Activated CD8-positive, alpha-beta T cell treated with anti-CD3 and anti-CD28 coated beads for 36 hours (primary cell): ENCODE measurements around the gene MAST3. TPM values are rescaled to one million over a fixed set of nuclear protein-coding genes. Genes with fewer than 3 reads are reported as not detected.

Experiments
- ATAC-seq: fragments of 200-7000 bp; cut with Tn5 transposase; one replicate; pipeline ENCODE4 v1.10.0; 2021; ENCODE audit warnings: mild to moderate bottlenecking, moderate library complexity
- CTCF ChIA-PET: fragments of 350-600 bp; sonication (Branson Sonifier 250); formaldehyde crosslinking; loops from one replicate; lab custom pipeline; 2021; ENCODE audit warnings: antibody characterized with exemption; lab: Charles Lee
- POLR2A ChIA-PET: fragments of 350-600 bp; sonication (Branson Sonifier 250); formaldehyde crosslinking; loops from one replicate; lab custom pipeline; 2021; ENCODE audit warnings: antibody characterized with exemption; lab: Charles Lee
- DNase-seq: peaks from one replicate; pipeline ENCODE4 v3.0.0-alpha.2; 2020
- H3K27ac Mint-ChIP-seq: one replicate; pipeline ENCODE4 v1.8.0; 2021; ENCODE audit warnings: mild to moderate bottlenecking, mixed read lengths
- H3K27me3 Mint-ChIP-seq: one replicate; pipeline ENCODE4 v1.8.0; 2021; ENCODE audit warnings: mixed read lengths
- H3K36me3 Mint-ChIP-seq: one replicate; pipeline ENCODE4 v1.8.0; 2021; ENCODE audit warnings: low read depth, mixed read lengths
- H3K4me1 Mint-ChIP-seq: one replicate; pipeline ENCODE4 v1.8.0; 2021; ENCODE audit warnings: low read depth, mixed read lengths
- H3K4me3 Mint-ChIP-seq: one replicate; pipeline ENCODE4 v1.8.0; 2021; ENCODE audit warnings: mild to moderate bottlenecking, moderate library complexity, mixed read lengths
- H3K9me3 Mint-ChIP-seq: one replicate; pipeline ENCODE4 v1.8.0; 2021; ENCODE audit warnings: mixed read lengths
- CTCF ChIP-seq: fragments of 200-600 bp; IDR thresholded peaks from one replicate; pipeline ENCODE4 v1.8.0; 2022; ENCODE audit warnings: antibody characterized with exemption, mild to moderate bottlenecking
- intact Hi-C: fragments of 100-400 bp; cut with micrococcal nuclease; formaldehyde crosslinking; loops from one replicate; pipeline ENCODE4 v1.10.0; 2022
- total RNA-seq, 2 experiments: library from RNA; stranded (reverse); gene quantifications; one replicate each; pipeline ENCODE4 v1.2.3, GENCODE V29; 2021

MAST3 gene
- total RNA-seq, 2 experiments from 2014 or later, result 23.1 to 23.3 TPM

DNA sequence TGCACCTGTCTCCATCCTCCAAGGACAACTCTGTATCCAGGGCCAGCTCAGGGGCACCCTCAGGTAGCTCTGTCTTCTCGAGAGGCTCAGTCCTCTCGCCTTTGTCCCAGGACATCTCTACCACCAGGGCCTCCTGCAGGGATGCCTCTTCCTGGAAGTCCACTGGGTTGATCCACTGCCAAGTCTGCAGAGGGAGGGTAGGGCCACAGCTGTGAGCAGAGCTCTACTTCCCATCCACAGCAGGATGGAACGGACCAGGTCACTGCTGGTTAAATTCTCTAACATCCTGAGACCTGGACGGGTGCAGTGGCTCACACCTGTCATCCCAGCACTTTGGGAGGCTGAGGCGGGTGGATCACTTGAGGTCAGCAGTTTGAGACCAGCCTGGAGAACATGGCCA lies 37.7 kb upstream of the MAST3 start:
- no peak for TF ChIP-seq CTCF
- Mint-ChIP-seq H3K27ac (no peak overlapping the region), H3K4me1 (peaks cover 11% of the 10 kb centered on the region), H3K4me3 (no peak overlapping the region), H3K9me3 (no peaks in the 10 kb centered on the region), H3K36me3 (peaks cover 8% of the 10 kb centered on the region), H3K27me3 (no peaks in the 10 kb centered on the region)
- ATAC-seq (no peak), DNase-seq (no peak)
- intact Hi-C loops, result no loop called here
- POLR2A ChIA-PET, result interaction anchor here (0.9 to 1.7 kb wide), 2 partner anchors 15 to 59 kb away, joined by 3 to 6 read pairs; no protein-coding TSS in a partner anchor
- CTCF ChIA-PET, result interaction anchor here (1.1 to 7.6 kb wide), 6 partner anchors 28 to 198 kb away, joined by 3 to 151 read pairs (median 6); partner anchors contain the start of gene ARRDC2

DNA sequence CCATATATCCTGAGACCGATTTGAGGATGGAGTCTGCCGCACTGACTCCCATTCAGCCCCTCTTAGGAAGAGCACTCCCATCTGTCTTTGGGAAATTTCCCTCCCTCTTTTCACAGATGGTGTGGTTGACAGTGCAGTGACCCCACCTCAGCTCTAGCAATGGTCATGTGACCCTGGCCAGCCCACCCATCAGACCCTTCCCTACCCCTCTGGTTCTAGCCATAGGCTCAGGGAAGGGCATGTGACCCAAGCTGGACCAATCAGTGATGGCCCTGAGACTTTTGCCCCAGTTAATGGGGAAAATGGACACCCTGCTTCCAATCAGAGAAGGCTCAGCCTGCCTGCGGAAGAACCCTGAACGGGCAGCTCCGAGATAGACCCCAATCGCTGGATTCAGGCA lies 37.1 kb upstream of the MAST3 start:
- CTCF ChIA-PET, result interaction anchor here (1.2 to 7.6 kb wide), 3 partner anchors 37 to 122 kb away, joined by 3 to 151 read pairs (median 4); partner anchors contain the start of gene ARRDC2
- Mint-ChIP-seq H3K27me3 (no peaks in the 10 kb centered on the region), H3K4me1 (peaks cover 11% of the 10 kb centered on the region), H3K36me3 (peaks cover 11% of the 10 kb centered on the region), H3K27ac (no peak overlapping the region), H3K4me3 (no peak overlapping the region), H3K9me3 (no peaks in the 10 kb centered on the region)
- POLR2A ChIA-PET, result interaction anchor here (0.9 to 2.3 kb wide), 3 partner anchors 16 to 59 kb away, joined by 3 to 7 read pairs (median 6); partner anchors contain the start of gene ARRDC2
- no peak for ATAC-seq
- intact Hi-C loops, result no loop called here
- DNase-seq, result no peak
- TF ChIP-seq CTCF, result no peak

DNA sequence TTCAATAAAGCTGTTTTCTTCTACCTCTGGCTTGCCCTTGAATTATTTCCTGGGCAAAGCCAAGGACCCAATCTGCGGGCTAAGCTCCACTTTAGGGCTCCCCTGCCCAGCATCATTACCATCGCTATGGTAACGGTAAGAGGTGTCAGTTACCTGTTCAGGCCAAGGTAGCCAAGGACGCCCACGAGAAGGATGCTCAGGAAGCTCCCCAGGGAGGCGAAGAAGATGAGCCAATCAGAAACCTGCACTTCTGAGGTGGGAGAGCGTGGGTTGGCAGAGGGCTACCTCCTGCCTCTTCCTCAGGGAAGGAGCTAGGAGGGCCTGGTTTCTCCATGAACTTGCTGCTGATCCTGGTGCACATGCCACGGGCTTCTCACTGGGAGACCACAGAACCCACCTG lies 35.5 kb upstream of the MAST3 start:
- ChIA-PET CTCF (interaction anchor here (1.3 to 7.6 kb wide), 3 partner anchors 38 to 53 kb away, joined by 4 to 151 read pairs (median 4); partner anchors contain the start of gene ARRDC2), POLR2A (interaction anchor here (0.8 to 2.3 kb wide), 3 partner anchors 20 to 68 kb away, joined by 3 to 7 read pairs (median 3); partner anchors contain the start of gene ARRDC2)
- H3K27me3 Mint-ChIP-seq, result no peaks in the 10 kb centered on the region
- H3K4me3 Mint-ChIP-seq, result no peak overlapping the region
- intact Hi-C loops, result no loop called here
- DNase-seq (no peak), ATAC-seq (no peak)
- H3K36me3 Mint-ChIP-seq, result peaks cover 11% of the 10 kb centered on the region
- H3K9me3 Mint-ChIP-seq, result no peaks in the 10 kb centered on the region
- peaks cover 11% of the 10 kb centered on the region for H3K4me1 Mint-ChIP-seq
- no peak overlapping the region for H3K27ac Mint-ChIP-seq
- no peak for TF ChIP-seq CTCF

- Mint-ChIP-seq H3K27me3 (no peaks in the 10 kb centered on the region), H3K9me3 (no peaks in the 10 kb centered on the region), H3K27ac (no peak overlapping the region), H3K36me3 (peaks cover 12% of the 10 kb centered on the region), H3K4me1 (peaks cover 4% of the 10 kb centered on the region), H3K4me3 (no peak overlapping the region)
- ChIA-PET CTCF (interaction anchor here (1.9 kb wide), 1 partner anchor 56 kb away, joined by 5 read pairs; the partner anchor contains the start of gene ARRDC2), POLR2A (interaction anchor here (0.6 kb wide), 1 partner anchor 307 kb away, joined by 3 read pairs; no protein-coding TSS in a partner anchor)
- no peak for DNase-seq
- TF ChIP-seq CTCF, result no peak
- no peak for ATAC-seq
- intact Hi-C loops, result no loop called here
Measured at GRCh38 chr19:18063463-18063862, 34.1 kb upstream of the MAST3 start.

DNA sequence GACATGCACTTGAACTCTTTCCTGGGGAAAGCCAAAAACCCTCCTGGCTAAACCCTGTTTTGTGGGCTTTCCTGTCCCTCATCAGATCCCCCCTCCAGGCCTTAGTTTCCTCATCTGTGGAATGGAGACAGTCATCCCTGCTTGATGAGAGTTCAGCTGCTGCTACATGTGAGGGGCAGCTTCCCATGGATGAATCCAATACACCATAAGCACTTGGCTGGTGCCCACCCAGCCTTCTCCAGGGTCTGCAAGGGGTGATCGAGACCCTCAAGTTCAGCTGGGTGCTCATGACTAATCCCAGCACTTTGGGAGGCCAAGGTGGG lies 32.4 kb upstream of the MAST3 start:
- Mint-ChIP-seq H3K4me3 (no peak overlapping the region), H3K4me1 (no peaks in the 10 kb centered on the region), H3K27ac (no peak overlapping the region), H3K9me3 (no peaks in the 10 kb centered on the region), H3K36me3 (peaks cover 14% of the 10 kb centered on the region), H3K27me3 (no peaks in the 10 kb centered on the region)
- DNase-seq, result no peak
- CTCF ChIA-PET, result no interaction called here
- no peak for TF ChIP-seq CTCF
- intact Hi-C loops, result no loop called here
- no peak for ATAC-seq
- POLR2A ChIA-PET, result no interaction called here
